ENCODE results near the gene NRG3.

The NRG3 gene

GRCh38 chr10:82236084-82236731 is 361.2 kb downstream of the NRG3 start:
- DNase-seq, result no peak

DNA sequence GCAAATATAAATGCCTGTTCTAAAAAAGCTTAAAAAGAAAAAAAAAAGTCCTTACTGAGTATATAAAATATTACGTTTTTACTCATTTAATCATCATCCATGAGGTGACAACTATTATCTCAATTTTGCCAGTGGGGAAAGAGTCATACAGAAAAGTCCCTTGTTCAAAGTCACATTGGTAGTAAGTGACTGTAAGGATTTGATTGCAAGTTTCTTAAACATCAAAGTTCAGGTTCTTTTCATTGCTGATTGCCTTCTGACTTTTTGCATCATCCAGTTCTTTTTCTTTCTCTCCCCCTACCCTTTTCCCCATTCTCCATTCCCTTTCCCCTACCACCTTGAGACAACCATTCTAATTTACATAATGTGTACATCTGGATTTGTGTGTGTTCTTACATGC is 363.3 kb downstream of the NRG3 start:
- DNase-seq, result no peak

GRCh38 chr10:82240408-82240807 is 365.4 kb downstream of the NRG3 start:
- DNase-seq, result no peak

DNA sequence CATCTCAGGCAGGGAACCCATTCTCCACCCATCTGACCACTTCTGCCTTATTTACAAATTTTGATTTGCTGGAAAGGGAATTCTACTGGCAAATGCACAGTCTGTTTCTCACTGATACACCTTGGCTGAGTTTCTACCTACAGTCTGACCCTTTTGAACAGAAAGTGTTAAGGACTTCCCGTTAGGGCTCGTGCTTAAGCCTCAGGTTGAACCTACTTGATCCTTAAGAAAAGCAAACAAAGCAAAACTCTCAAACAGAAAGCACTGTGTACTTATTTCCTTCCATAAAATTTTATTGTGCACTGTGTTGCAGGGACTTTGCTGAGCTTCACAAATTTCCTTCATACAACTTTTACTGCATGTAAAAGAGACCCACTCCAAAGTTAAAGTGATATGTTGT is 367.8 kb downstream of the NRG3 start:
- no peak for DNase-seq

GRCh38 chr10:82245157-82245556 is 370.2 kb downstream of the NRG3 start:
- DNase-seq, result no peak

DNA sequence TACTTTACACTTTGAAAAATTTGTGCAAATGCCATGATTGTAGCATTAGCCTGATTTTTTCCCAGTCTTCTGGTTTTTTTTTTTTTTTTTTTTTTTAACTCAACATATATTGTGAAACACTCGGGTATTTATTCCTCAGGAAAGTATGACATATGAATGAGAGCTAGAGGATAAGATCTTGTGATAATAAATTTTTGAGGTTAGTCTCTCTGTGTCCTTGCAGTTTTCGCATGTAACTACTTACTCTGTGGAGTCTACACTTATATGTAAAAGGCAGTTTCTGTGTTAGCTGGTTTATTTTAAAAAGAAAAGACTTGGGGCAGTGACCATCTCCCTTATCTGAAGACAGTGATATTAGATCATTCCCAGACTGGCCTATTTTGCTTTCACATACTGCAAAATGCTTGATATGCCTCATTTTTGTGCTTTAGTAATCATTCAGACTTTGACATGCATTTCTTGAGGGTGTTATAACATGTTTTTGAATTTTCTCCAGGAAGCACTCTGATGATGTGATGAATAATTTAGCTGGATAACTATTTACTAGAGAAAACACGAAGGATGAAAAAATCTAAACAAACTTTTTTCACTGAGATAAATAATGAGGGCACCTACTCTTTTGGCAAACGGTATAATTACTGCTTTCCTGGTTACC is 371.0 kb downstream of the NRG3 start:
- no peak for DNase-seq

- DNase-seq, result no peak
These were observed 374.1 kb downstream of the NRG3 start for GRCh38 chr10:82249141-82249540.

DNA sequence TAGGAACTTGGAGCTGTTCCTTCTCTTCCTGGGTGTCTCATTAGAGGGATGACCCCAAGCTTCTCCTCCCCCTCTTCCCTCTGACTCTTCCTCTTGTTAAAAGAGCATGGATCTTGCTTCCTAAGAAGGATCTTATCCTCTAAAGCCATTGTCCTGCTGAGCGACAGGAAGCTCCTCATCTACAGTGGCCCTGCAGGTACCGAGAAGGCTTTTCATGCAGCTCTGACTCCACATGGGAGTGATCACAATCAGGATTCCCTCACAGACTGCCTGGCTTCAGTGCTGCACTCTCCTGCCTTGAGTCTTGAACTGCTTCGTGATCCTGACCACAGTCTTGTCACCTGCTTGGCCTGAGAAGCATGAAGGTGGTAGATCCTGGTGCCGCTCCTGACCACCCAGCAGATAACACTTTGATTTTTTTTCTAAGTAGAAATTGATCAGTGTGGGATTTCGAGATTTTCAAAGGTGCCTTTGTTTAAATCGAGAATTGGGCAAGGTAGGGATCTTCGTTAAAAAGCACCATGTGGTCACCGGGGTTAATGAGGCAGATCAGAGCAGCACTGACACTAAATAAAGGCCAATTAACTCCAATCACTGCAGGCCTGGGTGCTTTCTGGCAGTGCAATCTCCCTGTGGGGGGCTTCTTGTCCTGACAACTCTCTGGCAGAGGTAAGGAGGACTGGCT is 376.4 kb downstream of the NRG3 start:
- DNase-seq, result no peak

DNA sequence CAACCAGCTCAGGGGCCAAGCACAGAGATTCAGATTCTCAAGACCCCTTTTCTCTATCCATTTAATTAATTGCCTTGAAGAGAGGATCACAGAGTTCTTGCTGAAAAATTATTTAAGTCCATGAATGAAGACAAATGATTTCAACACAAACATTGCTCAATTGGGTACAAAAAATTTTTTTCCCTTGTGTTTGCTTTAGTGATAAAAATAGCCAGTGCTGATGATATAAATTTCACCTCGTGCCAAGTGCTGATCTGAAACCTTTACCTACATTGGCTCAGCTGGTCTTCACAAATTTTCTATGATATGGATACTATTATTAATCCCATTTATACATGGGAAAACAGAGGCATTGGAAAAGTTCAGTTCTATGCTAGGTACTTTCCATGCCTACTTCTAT is 377.1 kb downstream of the NRG3 start:
- DNase-seq, result no peak

DNA sequence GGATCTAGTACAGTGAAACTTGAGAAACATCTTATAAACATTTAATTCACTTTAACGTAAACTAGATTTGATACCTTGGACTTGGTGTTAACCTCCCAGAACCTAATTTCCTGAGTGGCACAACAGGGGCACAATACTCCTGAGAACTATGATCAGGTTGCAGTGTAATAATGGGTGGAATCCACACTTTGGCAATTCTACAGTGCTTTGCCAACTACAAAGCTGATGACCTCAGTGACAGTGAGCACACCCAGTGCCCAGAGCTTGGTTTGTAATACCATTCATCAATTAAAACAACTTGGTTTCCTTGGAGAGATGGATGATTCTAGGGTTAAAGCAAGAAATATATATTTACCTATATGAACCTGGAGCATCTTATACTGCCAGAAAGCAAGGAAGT is 379.2 kb downstream of the NRG3 start:
- no peak for DNase-seq

GRCh38 chr10:82256275-82256674 is 381.3 kb downstream of the NRG3 start:
- no peak for DNase-seq

GRCh38 chr10:82266438-82266837 is 391.4 kb downstream of the NRG3 start:
- no peak for DNase-seq

DNA sequence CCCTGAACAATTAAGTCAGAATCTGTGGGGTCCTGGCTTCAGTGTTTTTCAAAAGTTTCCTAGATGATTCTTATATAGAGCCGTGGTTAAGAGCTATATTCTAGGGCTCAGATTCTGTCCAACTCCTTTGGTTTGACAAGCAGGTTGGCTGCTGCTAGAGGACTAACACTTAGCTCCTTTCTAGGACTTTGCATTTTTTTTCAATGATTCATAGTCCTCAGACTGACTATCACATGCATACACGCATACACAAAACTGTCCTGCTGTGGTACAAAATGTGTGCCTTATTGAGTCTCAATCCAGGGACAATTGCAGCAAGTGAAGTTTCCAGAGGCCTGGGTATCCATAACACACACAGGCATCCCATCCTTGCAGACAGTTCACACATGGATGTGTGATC is 392.0 kb downstream of the NRG3 start:
- DNase-seq, result no peak

DNA sequence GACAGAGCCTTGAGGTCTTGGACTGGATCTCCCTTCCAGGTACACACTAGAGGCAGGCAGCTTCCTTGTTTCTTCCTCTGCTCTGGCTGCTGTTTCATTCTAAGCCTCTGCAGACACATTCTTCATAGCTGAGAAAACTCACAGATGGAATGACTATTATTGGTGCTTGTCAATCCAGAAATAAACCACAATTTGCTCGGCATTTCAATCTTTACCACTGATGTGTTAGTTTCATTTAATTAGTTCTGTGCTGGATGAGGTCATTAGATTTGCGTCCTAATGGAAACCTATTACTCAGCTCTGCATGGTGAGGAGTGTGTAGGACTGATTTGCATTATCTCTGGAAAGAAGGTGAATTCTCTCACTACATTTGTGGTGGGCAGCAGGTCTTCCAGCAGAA is 392.5 kb downstream of the NRG3 start:
- no peak for DNase-seq

DNA sequence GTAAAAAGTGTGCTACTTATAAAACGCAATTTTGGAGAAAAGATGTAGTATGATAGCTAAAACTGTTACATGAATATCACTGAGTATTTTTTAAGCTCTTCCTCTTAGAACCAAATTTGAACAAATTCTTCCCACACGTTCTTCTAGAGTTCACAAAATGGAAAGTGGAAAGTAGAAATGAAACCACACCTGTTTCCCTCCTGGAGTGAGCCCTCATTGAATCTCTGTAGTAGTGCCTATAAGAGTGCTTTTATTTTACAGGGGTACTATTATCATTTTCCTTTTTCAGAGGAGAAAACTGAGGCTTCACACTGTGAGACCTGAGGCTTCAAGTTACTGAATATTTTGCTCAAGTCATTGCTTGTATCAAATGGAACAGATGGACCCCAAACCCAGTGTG is 393.0 kb downstream of the NRG3 start:
- DNase-seq, result no peak

DNA sequence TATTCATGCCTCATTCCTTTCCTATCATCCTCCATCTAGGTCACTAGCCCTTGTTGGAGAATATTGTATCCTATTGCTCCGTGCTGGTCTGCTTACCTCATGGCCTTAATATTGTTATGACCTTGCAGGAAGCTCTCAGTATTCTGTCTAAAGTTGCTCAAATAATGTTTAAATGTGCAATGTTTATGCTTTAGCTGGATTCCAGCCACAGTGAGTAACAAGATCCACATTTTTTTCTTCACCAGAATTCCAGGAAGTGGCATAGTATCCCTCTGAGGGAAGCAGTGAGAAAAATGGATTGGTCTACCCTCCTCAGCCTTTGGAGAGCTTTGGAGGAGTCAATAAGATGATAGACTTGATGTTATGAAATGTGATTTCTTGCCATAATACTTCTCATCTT is 402.6 kb downstream of the NRG3 start:
- DNase-seq, result no peak

DNA sequence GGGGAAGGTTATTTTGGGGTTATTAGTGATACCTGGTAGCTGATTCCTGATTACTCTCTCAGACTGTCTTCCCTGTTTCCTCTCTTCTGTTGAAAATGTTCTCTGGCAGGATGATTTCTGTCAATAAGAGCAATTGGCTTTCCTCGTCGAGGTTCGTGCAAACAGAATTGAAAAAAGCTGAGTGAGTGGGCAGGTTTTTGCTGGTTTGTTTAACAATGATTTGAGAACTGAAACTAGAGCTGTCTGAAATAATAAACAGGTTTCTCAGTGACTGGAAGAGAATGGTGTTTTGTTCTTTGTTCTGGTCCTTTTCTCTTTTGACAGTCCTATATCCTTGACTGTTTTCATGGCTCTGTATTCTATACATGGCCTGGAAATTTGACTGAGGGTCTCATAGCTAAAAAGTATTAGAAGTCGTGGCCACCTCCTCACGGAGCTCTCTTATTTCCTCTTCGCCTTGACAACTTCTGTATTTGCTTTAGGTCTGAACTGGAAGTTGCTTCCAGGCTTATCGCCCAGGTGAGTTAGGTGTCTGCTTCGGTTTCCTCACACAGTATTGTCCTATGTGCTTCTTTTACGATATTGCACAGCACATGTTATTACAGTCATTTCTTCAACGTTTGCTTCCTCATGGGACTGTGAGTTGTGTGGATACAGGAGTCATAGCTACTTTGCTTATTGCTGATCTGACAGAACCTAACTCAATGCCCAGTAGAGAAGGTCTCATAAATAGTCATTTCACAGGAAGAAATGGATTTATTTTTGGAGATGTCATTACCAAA is 403.6 kb downstream of the NRG3 start:
- DNase-seq, result no peak

DNA sequence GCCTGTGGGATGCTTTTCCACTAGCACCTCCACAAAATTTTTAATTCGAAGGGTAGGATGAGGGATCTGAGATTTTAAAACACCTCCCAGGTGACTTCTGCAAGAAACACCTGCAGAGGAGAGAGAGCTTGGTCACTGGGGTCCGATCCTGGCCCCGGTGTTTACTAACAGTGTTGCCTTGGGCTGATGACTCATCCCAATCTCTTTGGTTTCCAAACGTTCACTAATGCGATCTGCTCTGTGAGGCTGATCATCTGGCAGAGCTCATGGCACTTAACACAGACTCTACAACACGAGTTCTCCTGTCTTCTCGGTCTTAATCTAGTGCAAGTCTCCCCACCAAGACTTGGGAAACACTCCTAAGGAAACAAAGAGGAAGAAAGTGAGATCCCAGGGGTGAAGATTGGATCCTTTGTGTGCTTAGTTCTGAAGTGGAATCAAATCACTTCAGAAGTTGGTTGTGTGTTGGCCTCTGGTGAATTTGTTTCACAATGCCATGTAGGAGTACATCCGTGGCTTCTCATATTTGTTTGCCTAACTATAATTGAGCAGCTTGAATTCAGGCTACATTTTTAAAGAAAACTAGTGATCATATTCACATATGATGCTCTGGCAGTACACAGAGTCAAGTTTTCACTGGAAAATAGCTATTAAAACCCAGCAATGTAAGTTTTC is 407.9 kb downstream of the NRG3 start:
- DNase-seq, result no peak

DNA sequence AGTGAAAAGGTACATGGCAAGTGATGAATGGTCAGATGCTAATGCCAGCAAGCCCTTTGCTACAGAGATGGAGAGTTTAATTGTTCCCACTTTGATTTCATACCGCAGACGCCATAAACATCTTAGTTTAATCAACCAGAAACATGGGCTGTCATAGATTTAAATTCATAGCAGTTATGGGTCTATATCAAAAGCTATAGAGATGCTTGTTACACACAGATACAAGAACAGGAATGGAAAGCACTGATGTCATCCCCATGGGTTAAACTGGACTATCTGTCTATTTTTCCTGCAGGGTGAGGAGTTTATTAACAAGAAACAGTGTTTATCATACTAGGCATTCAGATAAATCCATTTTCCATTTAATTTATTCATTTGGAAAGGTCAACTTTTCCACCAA is 409.2 kb downstream of the NRG3 start:
- no peak for DNase-seq

DNA sequence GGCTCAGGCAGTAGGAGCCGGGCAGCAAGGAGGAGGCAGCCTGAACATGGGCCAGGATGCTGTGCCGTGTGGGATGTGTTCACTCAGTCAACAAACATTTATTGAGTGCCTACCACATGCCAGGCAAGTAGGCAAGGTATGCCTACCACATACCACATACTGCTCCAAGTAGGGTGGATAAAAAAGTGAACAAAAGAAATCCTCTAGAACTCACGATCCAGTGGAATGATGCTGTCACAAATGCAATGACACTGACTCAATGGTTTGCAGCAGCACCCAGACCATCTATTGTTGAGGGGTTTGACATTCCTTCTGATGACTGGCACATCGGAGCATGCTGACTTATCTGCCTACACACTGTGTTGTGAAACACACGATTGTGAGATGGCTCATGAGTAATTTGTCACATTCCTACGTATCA is 413.5 kb downstream of the NRG3 start:
- no peak for DNase-seq

DNA sequence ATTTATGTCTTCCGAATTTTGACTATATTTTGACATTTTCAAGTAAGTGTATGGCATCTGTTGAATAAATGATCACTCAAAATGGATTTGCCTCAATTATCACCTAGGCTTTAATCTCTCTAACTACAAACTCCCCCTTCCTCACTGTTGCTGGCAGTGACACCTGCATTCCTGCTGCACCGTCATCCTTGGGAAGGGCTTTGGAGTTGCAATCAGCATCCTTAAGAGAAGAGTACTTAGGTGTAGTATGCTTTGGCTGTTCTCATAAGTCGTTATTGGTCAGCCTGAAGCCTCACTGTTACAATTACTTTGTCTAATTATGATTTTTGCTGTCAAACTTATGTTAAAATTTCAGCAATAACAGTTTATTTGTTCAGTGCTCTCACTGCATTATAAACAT is 415.0 kb downstream of the NRG3 start:
- no peak for DNase-seq

DNA sequence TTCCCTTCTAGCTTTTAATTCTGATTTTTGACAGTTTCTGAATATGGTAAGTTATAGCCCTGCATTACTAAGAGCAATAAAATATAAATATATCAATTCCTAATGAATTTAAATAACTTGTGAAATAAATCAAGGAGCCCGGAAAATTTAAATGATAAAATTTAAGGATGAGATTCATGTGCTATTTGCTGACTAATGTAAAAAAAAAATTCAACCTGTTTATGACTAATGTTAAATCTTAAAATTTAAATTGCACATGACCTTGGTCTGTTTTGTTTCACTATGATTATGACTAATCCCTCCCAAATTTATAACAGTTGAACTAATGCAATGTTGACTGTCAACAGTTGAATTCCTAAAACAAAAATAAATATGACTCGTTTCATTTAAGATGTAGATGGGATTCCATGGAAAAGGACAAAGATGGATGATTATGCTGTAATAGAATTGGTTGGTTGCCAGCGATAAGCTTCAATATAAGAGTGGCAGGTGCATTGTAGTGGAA is 419.9 kb downstream of the NRG3 start:
- no peak for DNase-seq

GRCh38 chr10:82308641-82309040 is 433.6 kb downstream of the NRG3 start:
- no peak for DNase-seq
